Muscle layer of duodenum (tissue), 2 donors: ENCODE measurements around the gene ERGIC3.

ENCODE experiments used
- H3K27ac ChIP-seq: one replicate; pipeline ENCODE4 v1.7.0; 2013; ENCODE audit warnings: mild to moderate bottlenecking, low read length
- H3K27me3 ChIP-seq: one replicate; pipeline ENCODE4 v1.7.0; 2013; ENCODE audit warnings: low read depth, mild to moderate bottlenecking, control low read depth, low read length
- H3K36me3 ChIP-seq, 2 donors: one replicate each; pipeline ENCODE4 v1.7.0; 2013; ENCODE audit warnings: low read length in 2 of 2, control low read depth in 1 of 2, mild to moderate bottlenecking in 1 of 2; ENCODE audit not compliant: insufficient read depth in 2 of 2, control insufficient read depth in 1 of 2
- H3K4me1 ChIP-seq, 2 donors: one replicate each; pipeline ENCODE4 v1.7.0; 2013; ENCODE audit warnings: low read length in 2 of 2, mild to moderate bottlenecking in 2 of 2, control low read depth in 1 of 2, moderate library complexity in 1 of 2; ENCODE audit not compliant: insufficient read depth in 2 of 2, control insufficient read depth in 1 of 2
- H3K4me3 ChIP-seq, 2 donors: one replicate each; pipeline ENCODE4 v1.7.0; 2013; ENCODE audit warnings: low read length in 2 of 2, low read depth in 1 of 2, mild to moderate bottlenecking in 1 of 2
- H3K9me3 ChIP-seq, 2 donors: one replicate each; pipeline ENCODE4 v1.7.0; 2013; ENCODE audit warnings: low read length in 2 of 2, control low read depth in 1 of 2, mild to moderate bottlenecking in 1 of 2; ENCODE audit not compliant: control insufficient read depth in 1 of 2
- donor health status: healthy.

ERGIC3 gene

DNA sequence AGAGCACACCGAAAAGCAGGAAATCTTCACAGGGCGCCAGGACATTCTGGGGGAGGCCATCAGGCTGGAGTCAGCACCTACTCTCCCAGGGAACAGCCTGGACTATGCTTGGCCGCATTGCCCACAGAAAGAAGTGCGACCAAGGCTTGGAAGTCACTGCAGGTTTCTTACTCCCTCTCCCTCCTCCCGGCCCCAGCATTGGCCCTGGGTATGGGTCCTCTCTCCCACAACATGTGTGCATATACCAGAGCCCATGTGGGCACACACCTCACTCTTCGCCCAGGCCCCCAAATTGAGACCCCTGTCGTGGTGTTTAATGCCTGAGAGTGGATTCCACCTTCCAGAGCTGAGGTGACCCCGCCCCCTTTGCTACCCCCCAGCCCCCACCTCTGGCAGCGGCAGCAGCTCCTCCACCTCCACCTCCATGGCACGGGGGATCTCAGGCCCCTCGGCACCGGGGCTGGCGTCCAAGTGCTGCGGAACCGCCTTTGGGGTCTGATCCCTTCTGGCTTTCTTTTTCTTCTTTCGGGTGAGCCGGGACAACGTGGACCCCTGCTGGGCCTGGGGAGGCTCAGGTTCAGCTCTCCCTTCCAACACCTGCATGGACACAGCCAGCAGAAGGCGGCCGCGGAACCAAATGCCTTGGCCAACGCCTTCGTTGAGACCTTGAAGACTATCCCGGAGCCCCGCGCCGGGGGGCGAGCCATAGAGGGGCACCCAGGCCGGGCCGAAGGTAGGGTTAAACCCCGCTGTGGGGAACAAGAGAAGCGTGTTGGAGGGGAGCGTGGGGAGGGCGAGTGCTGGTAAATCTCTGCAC lies 58.5 kb downstream of the ERGIC3 start:
- H3K4me1 ChIP-seq = peaks cover 0 to 17% of the 10 kb centered on the region in 2 donors
- H3K27me3 ChIP-seq = no peaks in the 10 kb centered on the region
- peak overlapping the region; percentile 37 to 63 for H3K4me3 ChIP-seq
- no peaks in the 10 kb centered on the region for H3K36me3 ChIP-seq
- H3K9me3 ChIP-seq = no peaks in the 10 kb centered on the region
- no peak overlapping the region for H3K27ac ChIP-seq

GRCh38 chr20:35600993-35601973 lies 59.4 kb downstream of the ERGIC3 start:
- no peaks in the 10 kb centered on the region for H3K36me3 ChIP-seq
- peak overlapping the region; percentile 37 to 63 for H3K4me3 ChIP-seq
- H3K27ac ChIP-seq = no peak overlapping the region
- no peaks in the 10 kb centered on the region for H3K27me3 ChIP-seq
- H3K4me1 ChIP-seq = peaks cover 0 to 17% of the 10 kb centered on the region in 2 donors
- H3K9me3 ChIP-seq = no peaks in the 10 kb centered on the region

DNA sequence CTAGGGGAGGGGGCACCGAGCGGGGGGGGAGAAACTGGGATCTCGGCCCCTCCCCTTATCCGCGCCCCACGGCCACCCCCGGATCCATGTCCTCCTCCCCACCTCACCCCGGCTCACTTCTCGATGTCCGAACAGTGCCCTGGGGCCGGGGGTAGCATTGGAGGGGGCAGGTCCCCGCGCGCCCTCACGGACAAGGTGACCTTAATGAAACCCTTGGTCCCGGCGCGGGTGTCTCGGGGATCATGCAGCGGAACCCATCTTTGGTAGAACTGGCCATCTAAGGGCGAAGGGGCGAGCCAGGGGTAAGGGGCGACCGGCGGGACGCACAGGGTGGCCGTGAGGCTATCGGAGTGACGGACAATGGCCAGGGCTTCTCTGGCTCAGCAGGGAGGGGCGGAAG lies 60.1 kb downstream of the ERGIC3 start:
- H3K4me1 ChIP-seq = peaks cover 0 to 17% of the 10 kb centered on the region in 2 donors
- no peaks in the 10 kb centered on the region for H3K9me3 ChIP-seq
- no peaks in the 10 kb centered on the region for H3K27me3 ChIP-seq
- peak overlapping the region in 1 of 2 donors; percentile 63 for H3K4me3 ChIP-seq
- no peaks in the 10 kb centered on the region for H3K36me3 ChIP-seq
- no peak overlapping the region for H3K27ac ChIP-seq

DNA sequence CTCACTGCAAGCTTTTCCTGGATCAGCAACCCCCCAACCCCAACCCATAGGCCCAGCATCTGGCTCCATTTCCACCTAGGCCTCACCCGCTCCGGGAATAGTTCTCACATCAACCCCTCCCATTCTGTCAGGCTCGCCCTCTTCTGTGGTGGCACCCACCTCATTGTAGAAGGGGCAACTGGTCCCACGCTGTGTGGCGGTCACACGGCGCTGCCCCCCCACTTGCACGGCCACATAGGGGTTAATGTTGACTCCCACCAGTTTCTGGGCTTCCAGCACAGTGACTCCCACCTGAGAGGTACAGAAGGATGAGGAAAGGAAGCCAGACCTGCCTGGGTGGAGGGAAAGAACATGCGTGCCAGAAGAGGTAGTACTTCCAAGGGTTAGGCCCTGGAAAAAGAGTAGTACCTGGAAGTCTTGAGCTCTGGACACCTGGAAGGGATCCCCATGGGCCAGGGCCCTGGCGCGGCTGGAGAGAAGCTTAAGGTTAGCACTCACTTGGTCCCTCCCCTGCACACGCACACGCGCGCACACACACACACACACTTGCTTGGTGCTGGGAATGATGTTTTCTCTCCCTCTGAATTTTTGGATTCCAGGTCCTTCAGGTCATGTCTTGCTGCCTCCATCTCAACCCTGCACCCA lies 61.1 kb downstream of the ERGIC3 start:
- Histone ChIP-seq H3K27me3 (no peaks in the 10 kb centered on the region), H3K27ac (no peak overlapping the region), H3K4me3 (no peak overlapping the region), H3K36me3 (no peaks in the 10 kb centered on the region), H3K4me1 (peaks cover 0 to 17% of the 10 kb centered on the region in 2 donors), H3K9me3 (no peaks in the 10 kb centered on the region)

DNA sequence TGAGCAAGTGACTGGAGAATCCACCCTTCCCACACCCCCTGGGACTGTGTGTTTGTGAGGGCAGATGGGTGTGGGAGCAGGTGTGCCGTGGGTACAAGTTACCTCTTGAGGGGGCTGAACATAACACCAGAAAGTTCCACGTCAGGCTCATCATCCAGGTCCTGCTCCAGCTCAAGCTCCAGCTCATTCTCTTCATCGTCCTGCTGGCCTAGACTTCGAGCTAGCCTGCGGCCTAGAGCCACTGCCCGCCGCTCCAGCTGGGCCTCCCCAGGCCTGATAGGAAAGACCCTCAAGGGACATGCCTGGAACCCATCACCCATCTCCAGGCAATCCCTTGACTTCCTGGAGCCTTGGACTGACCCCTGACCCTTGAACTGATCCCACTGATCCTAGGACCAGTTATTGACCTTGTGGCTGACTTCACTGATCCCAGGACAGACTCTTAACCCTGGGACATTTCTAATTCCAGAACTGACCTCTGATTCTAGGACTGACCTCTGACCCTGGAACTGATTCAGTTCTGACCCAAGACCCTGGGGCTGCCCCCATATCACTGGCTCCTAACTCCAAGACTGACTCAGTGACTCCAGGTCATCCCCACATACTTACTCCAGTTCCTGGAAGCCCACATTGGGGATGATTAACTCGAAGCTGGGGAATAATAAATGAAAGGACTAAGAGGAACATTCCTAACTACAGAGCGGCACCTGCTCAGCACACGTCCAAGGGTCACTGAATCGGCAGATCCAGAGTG lies 62.0 kb downstream of the ERGIC3 start:
- peaks cover 0 to 17% of the 10 kb centered on the region in 2 donors for H3K4me1 ChIP-seq
- no peaks in the 10 kb centered on the region for H3K9me3 ChIP-seq
- H3K27ac ChIP-seq = no peak overlapping the region

GRCh38 chr20:35604449-35604747 lies 62.5 kb downstream of the ERGIC3 start:
- no peak overlapping the region for H3K27ac ChIP-seq
- H3K36me3 ChIP-seq = no peaks in the 10 kb centered on the region
- no peaks in the 10 kb centered on the region for H3K27me3 ChIP-seq
- H3K4me1 ChIP-seq = peaks cover 0 to 17% of the 10 kb centered on the region in 2 donors
- H3K4me3 ChIP-seq = no peak overlapping the region
- H3K9me3 ChIP-seq = no peaks in the 10 kb centered on the region

More for the DNA sequence above, 62.0 kb downstream of the ERGIC3 start:
- H3K4me3 ChIP-seq = no peak overlapping the region
- no peaks in the 10 kb centered on the region for H3K36me3 ChIP-seq
- H3K27me3 ChIP-seq = no peaks in the 10 kb centered on the region

- Histone ChIP-seq H3K4me3 (no peak overlapping the region), H3K4me1 (peaks cover 0 to 8% of the 10 kb centered on the region in 2 donors)
Observed at GRCh38 chr20:35606127-35606526, 64.2 kb downstream of the ERGIC3 start.

More at GRCh38 chr20:35606127-35606526, 64.2 kb downstream of the ERGIC3 start:
- H3K36me3 ChIP-seq = no peaks in the 10 kb centered on the region
- no peak overlapping the region for H3K27ac ChIP-seq
- H3K9me3 ChIP-seq = no peaks in the 10 kb centered on the region
- H3K27me3 ChIP-seq = no peaks in the 10 kb centered on the region
